KMS-11 (cell line): ENCODE data around the gene CFAP126.

Experiments
- H2AFZ ChIP-seq: fragments of 200-600 bp; sonication (generic); 2 replicates; pipeline ENCODE4 v1.6.1; 2016; ENCODE audit warnings: antibody characterized with exemption, mixed run types, low read depth
- H3K27ac ChIP-seq: fragments of 200-600 bp; sonication (generic); 2 replicates; pipeline ENCODE4 v1.6.1; 2016; ENCODE audit warnings: mild to moderate bottlenecking, mixed run types
- H3K27me3 ChIP-seq: fragments of 200-600 bp; sonication (generic); 2 replicates; pipeline ENCODE4 v1.6.1; 2017; ENCODE audit warnings: mild to moderate bottlenecking, low read depth, mixed run types, moderate library complexity; ENCODE audit not compliant: insufficient read depth
- H3K36me3 ChIP-seq: fragments of 200-600 bp; sonication (generic); 2 replicates; pipeline ENCODE4 v1.6.1; 2017; ENCODE audit warnings: mild to moderate bottlenecking, mixed run types; ENCODE audit not compliant: insufficient read depth
- H3K4me1 ChIP-seq: fragments of 200-600 bp; sonication (generic); 2 replicates; pipeline ENCODE4 v1.6.1; 2016; ENCODE audit warnings: mild to moderate bottlenecking, low read depth, mixed run types; ENCODE audit not compliant: poor library complexity, severe bottlenecking
- H3K4me2 ChIP-seq: fragments of 200-600 bp; sonication (generic); 2 replicates; pipeline ENCODE4 v1.7.0; 2016; ENCODE audit warnings: mild to moderate bottlenecking, mixed run types
- H3K4me3 ChIP-seq: fragments of 200-600 bp; sonication (generic); IDR thresholded peaks from 2 replicates; pipeline ENCODE4 v1.6.1; 2017; ENCODE audit warnings: low read depth, low read length, mixed read lengths; ENCODE audit not compliant: insufficient read depth
- H3K79me2 ChIP-seq: fragments of 200-600 bp; sonication (generic); 2 replicates; pipeline ENCODE4 v1.6.1; 2016; ENCODE audit warnings: low read depth, mixed run types; ENCODE audit not compliant: insufficient read depth
- H3K9ac ChIP-seq: fragments of 200-600 bp; sonication (generic); 2 replicates; pipeline ENCODE4 v1.6.1; 2016; ENCODE audit warnings: mild to moderate bottlenecking, mixed run types
- H4K20me1 ChIP-seq: fragments of 200-600 bp; sonication (generic); 2 replicates; pipeline ENCODE4 v1.6.1; 2016; ENCODE audit warnings: mild to moderate bottlenecking, mixed run types; ENCODE audit not compliant: insufficient read depth
- TF ChIP-seq, protein P1 (sequence below): fragments of 200-600 bp; sonication (generic); conservative IDR thresholded peaks from 2 replicates; pipeline ENCODE4 v1.6.1; 2017; ENCODE audit warnings: low read depth, mild to moderate bottlenecking, antibody characterized with exemption, low read length, moderate library complexity, mixed read lengths

CFAP126 gene

DNA sequence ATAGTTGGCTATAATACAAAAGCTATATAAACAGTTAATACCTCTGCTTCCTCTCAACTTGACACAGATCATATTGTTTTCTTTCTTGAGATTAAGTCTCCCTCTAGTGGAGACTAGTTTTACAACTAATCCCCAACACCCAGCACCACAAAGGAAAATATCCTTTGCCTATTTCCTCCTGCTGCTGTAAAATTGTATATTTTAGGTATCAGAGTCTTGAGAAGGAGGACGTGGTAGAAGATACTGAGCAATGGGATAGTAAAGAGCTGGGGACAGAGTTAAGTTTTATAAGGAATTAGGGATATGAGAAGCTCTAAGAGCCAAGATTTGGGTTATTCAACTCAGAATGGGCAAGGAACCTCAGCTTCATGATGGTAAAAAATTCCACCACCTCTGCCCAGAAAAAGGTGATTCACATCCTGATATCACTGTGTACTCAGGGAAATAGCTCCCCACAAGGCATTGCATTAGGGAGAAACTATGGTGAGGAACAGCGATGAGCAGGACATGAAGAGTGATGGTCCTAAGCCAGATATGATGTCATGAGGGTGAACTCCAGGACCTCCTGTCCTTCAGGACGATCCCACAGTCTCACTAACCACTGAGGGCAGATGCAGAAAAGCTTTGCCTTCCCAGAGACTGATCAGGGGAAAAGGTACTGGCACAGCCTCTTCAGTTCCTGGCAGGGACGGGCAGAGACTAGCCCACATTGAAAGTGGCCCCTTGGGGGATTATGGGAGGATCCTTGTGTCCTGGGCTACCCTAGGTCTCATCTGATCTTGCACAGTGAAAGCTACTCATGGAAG, 14.7 kb upstream of the CFAP126 start:
- no peak overlapping the region for H3K4me3 ChIP-seq
- no peak overlapping the region for H3K27ac ChIP-seq
- H3K4me2 ChIP-seq, result no peak overlapping the region
- peak overlapping the region; percentile 13; the same call in 1 of the 2 replicates for H2AFZ ChIP-seq
- peaks cover 15% of the 10 kb centered on the region for H3K4me1 ChIP-seq
- no peaks in the 10 kb centered on the region for H3K27me3 ChIP-seq
- TF ChIP-seq, protein P1, sequence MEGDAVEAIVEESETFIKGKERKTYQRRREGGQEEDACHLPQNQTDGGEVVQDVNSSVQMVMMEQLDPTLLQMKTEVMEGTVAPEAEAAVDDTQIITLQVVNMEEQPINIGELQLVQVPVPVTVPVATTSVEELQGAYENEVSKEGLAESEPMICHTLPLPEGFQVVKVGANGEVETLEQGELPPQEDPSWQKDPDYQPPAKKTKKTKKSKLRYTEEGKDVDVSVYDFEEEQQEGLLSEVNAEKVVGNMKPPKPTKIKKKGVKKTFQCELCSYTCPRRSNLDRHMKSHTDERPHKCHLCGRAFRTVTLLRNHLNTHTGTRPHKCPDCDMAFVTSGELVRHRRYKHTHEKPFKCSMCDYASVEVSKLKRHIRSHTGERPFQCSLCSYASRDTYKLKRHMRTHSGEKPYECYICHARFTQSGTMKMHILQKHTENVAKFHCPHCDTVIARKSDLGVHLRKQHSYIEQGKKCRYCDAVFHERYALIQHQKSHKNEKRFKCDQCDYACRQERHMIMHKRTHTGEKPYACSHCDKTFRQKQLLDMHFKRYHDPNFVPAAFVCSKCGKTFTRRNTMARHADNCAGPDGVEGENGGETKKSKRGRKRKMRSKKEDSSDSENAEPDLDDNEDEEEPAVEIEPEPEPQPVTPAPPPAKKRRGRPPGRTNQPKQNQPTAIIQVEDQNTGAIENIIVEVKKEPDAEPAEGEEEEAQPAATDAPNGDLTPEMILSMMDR, result peak; percentile 89
- no peaks in the 10 kb centered on the region for H4K20me1 ChIP-seq
- no peak overlapping the region for H3K9ac ChIP-seq
- H3K36me3 ChIP-seq, result no peaks in the 10 kb centered on the region
- H3K79me2 ChIP-seq, result no peaks in the 10 kb centered on the region

GRCh38 chr1:161381707-161382106, 14.0 kb upstream of the CFAP126 start:
- Histone ChIP-seq H2AFZ (no peak overlapping the region), H4K20me1 (no peaks in the 10 kb centered on the region), H3K4me2 (no peak overlapping the region), H3K27ac (no peak overlapping the region), H3K79me2 (no peaks in the 10 kb centered on the region), H3K4me1 (peaks cover 9% of the 10 kb centered on the region), H3K4me3 (no peak overlapping the region), H3K36me3 (no peaks in the 10 kb centered on the region), H3K9ac (no peak overlapping the region), H3K27me3 (no peaks in the 10 kb centered on the region)
- TF ChIP-seq, protein P1, result no peak

DNA sequence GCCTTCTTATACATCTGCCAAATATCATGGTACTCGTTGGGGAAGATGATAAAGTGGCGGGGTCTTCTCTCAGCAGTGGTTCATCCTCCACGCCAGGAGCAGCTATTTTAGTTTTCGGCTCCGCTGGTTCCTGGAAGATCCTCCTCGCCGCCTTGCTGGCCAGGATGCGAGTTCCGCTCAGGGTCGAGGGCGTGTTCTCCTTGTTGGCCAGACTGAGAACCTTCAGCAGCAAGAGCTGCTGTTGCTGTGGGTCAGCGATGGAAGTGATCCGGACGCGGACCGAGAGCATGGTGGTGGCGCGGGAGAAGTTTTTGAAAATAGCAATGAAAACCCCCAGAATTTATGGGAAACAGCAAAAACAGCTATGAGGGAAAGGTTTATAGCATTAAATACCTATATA, 11.4 kb upstream of the CFAP126 start:
- Histone ChIP-seq H3K79me2 (no peaks in the 10 kb centered on the region), H3K27me3 (no peaks in the 10 kb centered on the region), H3K9ac (no peak overlapping the region), H3K4me1 (peaks cover 3% of the 10 kb centered on the region), H3K27ac (no peak overlapping the region), H2AFZ (no peak overlapping the region), H3K4me3 (no peak overlapping the region), H3K4me2 (no peak overlapping the region), H3K36me3 (no peaks in the 10 kb centered on the region), H4K20me1 (no peaks in the 10 kb centered on the region)
- TF ChIP-seq, protein P1, result no peak

- Histone ChIP-seq H3K4me1 (peaks cover 3% of the 10 kb centered on the region), H3K4me3 (no peak overlapping the region), H3K79me2 (no peaks in the 10 kb centered on the region), H4K20me1 (no peaks in the 10 kb centered on the region), H3K27ac (no peak overlapping the region), H3K9ac (no peak overlapping the region), H2AFZ (no peak overlapping the region), H3K27me3 (no peaks in the 10 kb centered on the region), H3K4me2 (no peak overlapping the region), H3K36me3 (no peaks in the 10 kb centered on the region)
- TF ChIP-seq, protein P1, result no peak
Measured at GRCh38 chr1:161378014-161378413, 10.3 kb upstream of the CFAP126 start.
